ENCODE measurements around the gene DBH.

DBH gene

GRCh38 chr9:133645021-133645765 is 9.0 kb downstream of the DBH start:
- no peak for DNase-seq

DNA sequence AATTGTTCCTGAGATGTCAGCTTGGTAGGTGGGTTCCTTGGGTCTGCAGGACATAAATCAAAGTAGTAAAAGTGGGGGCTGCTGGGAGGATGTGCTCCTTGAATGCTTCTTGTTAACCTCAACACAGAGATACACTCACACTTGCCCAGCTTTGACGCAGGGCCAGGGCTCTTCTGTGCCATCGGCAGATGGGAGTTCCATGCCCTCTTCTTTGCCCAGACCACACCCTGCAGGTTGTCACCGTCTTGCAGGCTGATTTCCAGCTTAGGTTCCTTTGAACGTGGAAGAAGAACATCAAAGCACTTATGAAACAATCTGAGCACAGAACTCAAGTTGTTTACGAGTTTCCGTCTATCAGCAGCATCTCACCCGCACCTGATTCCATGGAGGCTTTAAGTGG is 11.0 kb downstream of the DBH start:
- no peak for DNase-seq

DNA sequence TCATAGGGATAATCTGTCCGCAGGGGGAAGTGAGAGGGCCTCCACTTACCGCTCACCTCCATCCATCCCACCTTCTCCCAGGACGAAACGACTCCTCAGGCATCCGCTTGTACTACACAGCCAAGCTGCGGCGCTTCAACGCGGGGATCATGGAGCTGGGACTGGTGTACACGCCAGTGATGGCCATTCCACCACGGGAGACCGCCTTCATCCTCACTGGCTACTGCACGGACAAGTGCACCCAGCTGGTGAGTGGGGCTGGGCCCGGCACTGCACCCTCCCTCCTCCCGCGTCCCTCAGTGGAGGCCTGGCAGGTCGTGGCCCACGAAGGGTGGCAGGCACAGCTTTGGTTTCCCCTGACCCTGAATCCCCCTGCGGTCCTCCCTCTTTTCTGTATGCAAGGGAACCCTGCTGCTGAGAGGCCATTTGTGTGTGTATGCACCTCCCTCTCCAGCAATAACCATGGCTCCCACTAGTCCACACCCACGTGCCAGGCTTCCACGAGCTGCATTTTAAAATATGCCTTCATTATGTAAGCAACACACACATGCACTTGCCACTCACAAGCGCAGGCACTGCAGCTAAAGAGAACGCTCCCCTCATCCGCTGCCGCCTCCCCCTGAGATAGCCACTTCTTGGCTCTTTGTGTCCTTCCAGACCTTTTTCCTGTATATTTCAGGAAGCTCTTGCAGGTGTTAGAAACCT is 11.8 kb downstream of the DBH start:
- no peak for DNase-seq

- no peak for DNase-seq
Measured at GRCh38 chr9:133649194-133649593, 13.0 kb downstream of the DBH start.

DNA sequence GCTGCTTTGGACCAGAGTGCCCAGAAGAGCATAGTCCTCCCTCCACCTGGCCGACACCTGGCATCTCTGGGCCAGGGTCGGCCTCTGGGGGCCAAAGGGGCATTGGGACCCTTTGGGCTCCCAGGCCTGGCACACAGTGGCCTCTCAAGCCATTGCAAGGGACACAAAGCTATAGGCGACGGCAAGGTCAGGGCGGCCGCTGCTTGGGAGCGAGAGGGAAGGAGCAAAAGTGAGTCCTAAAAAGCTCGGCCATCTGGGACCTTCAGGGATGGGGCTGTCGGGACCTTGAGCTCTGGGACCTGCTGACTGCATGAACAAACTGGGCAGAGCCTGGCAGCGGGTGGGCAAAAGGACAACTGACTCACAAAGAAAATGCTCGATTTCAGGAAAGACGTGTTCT is 13.9 kb downstream of the DBH start:
- no peak for DNase-seq

- DNase-seq = no peak
Measured at GRCh38 chr9:133653638-133654037, 17.5 kb downstream of the DBH start.

- no peak for DNase-seq
Measured at GRCh38 chr9:133654736-133655657, 18.8 kb downstream of the DBH start.

GRCh38 chr9:133655701-133656100 is 19.5 kb downstream of the DBH start:
- DNase-seq = no peak

DNA sequence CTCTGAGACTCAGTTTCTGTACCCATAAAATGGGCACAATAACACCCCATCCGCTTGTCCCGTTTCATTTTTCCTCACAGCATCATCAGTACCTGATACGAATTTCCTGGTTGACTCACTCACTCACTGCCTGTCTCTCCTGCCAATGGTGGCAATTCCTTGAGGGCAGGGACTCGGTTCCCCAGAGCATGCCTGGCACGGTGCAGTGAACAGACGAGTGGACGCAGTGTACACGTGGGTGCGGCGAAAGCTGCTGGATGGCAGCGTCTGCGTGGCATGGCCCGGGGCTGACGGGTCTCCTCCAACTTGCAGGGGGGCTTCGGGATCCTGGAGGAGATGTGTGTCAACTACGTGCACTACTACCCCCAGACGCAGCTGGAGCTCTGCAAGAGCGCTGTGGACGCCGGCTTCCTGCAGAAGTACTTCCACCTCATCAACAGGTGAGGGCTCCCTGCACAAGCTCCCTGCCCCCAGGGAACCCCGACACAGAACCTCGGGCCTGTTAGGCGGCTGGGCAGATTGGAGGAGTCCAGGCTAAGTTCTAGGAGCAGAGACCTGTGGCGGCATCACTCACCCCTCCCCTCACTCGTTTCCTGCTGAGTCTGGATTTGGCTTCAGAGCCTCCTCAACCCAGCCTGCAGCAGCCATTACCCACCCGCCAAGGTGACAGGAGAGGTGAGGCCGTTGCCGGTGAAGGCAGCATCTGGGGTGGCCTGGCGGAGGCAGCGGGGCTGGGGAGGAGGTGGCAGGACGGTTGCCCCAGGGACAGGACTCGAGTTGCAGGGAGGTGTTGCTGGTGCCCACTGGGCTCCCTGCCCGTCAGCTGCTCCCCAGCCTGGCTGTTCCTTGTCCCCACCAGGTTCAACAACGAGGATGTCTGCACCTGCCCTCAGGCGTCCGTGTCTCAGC is 20.3 kb downstream of the DBH start:
- DNase-seq = peak in 4 of 5 donors; percentile 8 to 45 (median 34)

DNA sequence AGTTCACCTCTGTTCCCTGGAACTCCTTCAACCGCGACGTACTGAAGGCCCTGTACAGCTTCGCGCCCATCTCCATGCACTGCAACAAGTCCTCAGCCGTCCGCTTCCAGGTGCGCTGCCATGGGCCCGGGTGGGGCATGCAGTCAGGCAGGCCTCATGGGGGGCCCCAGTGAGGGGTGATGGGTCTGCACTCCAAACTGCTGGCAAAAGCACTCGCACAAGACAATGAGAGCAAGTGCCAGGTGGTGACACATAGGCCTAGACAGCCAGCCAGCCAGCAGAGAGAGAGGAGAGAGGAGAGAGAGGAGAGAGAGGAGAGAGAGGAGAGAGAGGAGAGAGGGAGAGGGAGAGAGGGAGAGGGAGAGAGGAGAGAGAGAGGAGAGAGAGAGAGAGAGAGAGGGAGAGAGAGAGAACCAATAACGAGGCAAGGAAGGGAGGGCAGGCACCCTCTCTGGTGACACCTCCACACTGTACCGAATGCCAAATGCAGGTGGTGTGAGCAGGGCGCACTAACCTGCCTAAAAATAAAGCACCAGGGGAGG is 21.0 kb downstream of the DBH start:
- DNase-seq = no peak

- DNase-seq = no peak
Measured at GRCh38 chr9:133658442-133659431, 22.6 kb downstream of the DBH start.

GRCh38 chr9:133659516-133659915 is 23.4 kb downstream of the DBH start:
- no peak for DNase-seq

DNA sequence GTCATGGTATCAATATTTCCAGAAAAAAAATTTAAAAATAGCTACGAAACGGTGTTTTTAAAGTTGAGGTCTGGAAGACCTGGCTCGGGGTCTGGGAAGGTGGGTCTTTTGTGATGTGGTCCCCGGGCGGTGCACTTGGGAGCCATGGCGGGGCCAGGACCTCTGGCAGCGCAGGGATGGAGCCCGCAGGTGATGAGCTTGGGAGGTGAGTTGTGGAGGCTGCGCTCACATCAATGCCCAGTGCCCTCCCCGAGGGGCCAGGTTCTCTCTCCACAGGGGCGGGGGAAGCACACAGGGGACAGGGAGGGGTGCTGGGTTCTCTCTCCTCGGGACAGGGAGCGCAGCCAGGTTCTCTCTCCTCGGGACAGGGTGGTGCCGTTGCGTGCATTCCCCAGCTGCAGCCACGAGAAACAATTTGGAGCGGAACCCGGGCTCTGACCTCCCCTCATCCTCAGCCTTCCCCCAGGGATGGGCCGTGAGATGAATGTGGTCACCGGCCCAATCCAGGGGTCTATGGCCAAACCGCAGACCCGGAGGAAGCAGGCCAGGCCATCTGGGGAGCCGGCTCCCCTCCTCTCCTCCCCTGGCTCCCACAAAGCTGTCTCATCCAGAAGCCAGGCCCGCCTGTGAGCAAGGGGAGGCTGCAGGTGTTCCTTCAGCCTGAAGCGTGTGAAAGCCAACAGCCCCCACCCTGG is 25.8 kb downstream of the DBH start:
- DNase-seq = no peak

DNA sequence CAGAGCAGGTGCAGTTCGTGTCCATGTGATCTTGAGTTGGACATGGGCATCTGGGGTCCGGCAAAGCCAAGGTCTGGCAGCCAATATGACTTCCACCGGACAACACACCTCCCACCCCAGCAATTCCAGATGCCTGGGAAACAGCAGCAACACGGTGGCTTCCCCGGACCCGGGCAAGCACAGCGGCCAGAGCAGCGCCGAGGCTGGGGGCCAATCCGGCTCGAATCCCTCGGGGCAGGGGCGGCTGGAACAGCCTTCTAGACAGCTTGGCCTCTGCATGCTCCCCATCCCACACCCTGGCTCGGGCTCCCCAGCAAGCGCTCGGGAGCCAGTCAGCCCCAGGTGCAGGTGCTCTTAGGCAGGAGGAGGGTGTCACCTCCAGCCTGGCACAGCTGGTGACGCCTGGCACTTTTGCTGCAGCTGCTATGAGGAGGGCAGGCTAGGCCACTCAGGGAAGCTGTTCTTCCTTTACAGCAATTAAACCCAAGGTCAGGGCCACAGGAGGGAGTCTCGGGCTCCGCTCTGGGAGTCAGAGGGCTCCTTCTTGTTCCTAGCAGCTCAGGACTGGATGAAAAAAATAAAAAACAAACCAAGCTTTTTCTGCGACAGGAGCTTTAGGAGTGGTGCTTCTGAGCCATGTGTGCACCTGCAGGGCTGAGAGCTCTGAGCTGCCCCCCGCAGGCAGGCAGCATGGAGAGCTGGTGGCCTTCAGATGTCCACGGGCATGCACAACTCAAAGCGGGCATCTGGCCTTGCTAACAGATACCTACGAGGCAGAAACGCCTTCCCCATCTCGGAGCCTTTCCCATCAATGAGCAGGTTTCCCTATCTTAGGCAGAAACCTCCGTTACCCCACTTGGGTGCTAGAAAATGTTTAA is 28.2 kb downstream of the DBH start:
- no peak for DNase-seq

GRCh38 chr9:133665096-133665495 is 28.9 kb downstream of the DBH start:
- no peak for DNase-seq

- no peak for DNase-seq
Measured at GRCh38 chr9:133665535-133665934, 29.4 kb downstream of the DBH start.

GRCh38 chr9:133666387-133666786 is 30.2 kb downstream of the DBH start:
- no peak for DNase-seq

DNA sequence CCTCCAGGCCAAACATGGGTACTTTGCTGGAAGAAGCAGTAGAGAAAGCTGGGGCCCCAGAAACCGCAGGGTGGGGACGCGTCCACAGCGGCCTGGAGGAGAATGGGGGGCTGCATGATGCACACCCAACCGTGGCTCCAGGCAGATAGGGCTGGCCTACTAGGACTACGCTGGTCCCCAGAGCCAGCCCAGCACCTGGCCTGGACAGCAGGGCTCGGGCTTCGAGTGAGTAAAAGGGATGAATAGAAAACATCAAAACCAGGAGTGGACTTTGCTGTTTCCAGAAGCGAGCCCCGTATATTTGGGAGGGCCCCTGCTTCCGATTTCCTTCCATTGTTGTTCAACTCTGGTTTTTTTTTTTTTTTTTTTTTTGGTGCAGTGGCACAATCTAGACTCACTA is 30.7 kb downstream of the DBH start:
- DNase-seq = no peak

Data from T-helper 1 cell (primary cell).